A673 (cell line): ENCODE measurements around the gene REST.

Experiments
- EZH2 ChIP-seq: fragments of 200-600 bp; sonication (generic); IDR thresholded peaks from 2 replicates; pipeline ENCODE4 v1.6.1; 2017; ENCODE audit warnings: borderline replicate concordance, low read depth, mild to moderate bottlenecking, mixed read lengths, antibody characterized with exemption, low read length; ENCODE audit not compliant: poor library complexity, severe bottlenecking
- TF ChIP-seq, protein P1 (sequence below): fragments of 300-800, 200-600 bp; sonication (generic); conservative IDR thresholded peaks from 2 replicates; pipeline ENCODE4 v1.5.1; 2017; ENCODE audit warnings: low read depth, mild to moderate bottlenecking, antibody characterized with exemption, low read length, moderate library complexity, mixed read lengths

DNA sequence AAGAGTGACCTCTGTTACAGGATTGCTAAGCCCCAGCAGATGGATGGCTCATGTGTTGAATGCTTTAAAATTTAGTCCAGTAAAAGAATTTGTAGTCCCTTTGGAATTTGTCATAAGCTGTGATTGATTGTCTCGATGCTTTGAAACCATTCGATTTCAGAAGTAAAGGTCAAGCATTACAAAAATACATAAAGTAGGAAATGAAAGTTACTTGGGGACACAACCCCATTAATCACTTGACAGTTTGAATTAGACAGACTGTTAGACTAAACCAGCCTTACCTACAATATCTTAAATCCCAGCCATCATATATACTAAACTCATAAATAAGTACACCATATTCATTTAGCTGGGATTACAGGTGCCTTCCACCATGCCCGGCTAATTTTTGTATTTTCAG, 6.6 kb downstream of the REST start:
- TF ChIP-seq, protein P1, sequence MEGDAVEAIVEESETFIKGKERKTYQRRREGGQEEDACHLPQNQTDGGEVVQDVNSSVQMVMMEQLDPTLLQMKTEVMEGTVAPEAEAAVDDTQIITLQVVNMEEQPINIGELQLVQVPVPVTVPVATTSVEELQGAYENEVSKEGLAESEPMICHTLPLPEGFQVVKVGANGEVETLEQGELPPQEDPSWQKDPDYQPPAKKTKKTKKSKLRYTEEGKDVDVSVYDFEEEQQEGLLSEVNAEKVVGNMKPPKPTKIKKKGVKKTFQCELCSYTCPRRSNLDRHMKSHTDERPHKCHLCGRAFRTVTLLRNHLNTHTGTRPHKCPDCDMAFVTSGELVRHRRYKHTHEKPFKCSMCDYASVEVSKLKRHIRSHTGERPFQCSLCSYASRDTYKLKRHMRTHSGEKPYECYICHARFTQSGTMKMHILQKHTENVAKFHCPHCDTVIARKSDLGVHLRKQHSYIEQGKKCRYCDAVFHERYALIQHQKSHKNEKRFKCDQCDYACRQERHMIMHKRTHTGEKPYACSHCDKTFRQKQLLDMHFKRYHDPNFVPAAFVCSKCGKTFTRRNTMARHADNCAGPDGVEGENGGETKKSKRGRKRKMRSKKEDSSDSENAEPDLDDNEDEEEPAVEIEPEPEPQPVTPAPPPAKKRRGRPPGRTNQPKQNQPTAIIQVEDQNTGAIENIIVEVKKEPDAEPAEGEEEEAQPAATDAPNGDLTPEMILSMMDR = no peak
- TF ChIP-seq EZH2 = no peak
